Measurements from ENCODE around the gene CPAMD8.
"Not testable (repeated sequence)": the region's sequence is repeated elsewhere in the genome, so short reads cannot be mapped to it uniquely, and the experiment has no call there.

Gene CPAMD8

DNA sequence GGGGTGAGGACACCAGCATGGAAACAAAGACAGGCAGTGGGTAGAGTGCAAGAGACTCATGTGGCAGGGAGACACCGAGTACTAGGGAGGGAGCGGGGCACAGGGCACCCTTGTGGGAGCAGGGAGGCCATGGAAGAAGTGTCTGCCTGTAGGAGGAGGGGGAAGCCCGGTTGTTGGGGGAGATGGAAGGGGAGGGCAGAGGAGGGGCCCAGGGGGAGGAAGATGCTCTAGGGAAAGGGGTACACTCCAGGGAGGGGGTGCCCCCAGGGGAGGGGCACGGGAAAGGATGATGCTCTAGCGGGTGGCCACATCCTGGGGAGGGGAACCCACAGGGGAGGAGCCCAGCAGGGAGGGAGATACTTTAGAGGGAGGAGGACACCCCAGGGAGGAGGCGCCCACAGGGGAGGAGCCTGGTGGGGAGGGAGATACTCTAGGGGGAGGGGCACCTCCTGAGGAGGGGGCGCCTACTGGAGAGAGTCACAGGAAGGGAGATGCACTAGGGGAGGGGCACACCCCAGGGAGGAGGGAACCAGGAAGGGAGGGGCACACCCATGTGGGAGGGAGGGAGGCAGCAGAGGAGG, 24.9 kb downstream of the CPAMD8 start:
- DNase-seq (ENCODE audit: low spot score): no peak

GRCh38 chr19:16998635-16999194, 27.9 kb downstream of the CPAMD8 start:
- no peak for DNase-seq (ENCODE audit: low spot score)

GRCh38 chr19:16996838-16997490, 29.6 kb downstream of the CPAMD8 start:
- DNase-seq (ENCODE audit: low spot score): not testable (repeated sequence)

- no peak for DNase-seq (ENCODE audit: low spot score)
Observed at GRCh38 chr19:16988661-16989060, 37.9 kb downstream of the CPAMD8 start.

- DNase-seq (ENCODE audit: low spot score): no peak
Observed at GRCh38 chr19:16985403-16985802, 41.2 kb downstream of the CPAMD8 start.

DNA sequence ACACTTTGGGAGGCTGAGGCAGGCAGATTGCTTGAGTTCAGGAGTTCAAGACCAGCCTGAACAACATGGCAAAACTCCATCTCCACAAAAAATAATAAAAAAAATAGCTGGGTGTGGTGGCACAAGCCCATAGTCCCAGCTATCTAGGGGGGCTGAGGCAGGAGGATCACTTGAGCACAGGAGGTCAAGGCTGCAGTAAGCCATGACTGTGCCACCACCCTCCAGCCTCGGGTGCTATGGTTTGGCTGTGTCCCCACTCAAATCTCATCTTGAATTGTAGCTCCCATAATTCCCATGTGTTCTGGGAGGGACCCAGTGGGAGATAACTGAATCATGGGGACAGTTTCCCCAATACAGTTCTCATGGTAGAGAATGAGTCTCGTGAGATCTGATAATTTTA, 44.0 kb downstream of the CPAMD8 start:
- DNase-seq (ENCODE audit: low spot score): not testable (repeated sequence)

GRCh38 chr19:16978839-16979802, 47.5 kb downstream of the CPAMD8 start:
- no peak for DNase-seq (ENCODE audit: low spot score)

DNA sequence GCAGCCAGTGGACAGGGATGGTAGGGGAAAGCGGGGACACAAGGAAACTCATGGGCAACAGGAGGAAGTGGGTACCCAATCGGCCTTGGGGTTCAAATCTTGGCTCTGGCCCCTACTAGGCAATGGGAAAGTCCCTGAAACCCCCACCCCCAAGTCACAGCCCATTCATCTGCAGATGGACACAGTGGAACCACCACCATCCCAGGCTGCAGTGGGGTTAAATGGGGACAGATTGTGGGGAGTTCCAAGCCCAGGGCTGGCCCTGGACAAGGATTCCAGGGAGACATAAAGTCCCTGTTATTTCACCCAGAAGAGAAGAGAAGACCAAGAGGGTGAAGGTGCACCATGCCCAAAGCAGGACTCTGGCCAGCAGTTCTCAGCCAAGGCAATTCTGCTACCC, 48.5 kb downstream of the CPAMD8 start:
- DNase-seq (ENCODE audit: low spot score): no peak

DNA sequence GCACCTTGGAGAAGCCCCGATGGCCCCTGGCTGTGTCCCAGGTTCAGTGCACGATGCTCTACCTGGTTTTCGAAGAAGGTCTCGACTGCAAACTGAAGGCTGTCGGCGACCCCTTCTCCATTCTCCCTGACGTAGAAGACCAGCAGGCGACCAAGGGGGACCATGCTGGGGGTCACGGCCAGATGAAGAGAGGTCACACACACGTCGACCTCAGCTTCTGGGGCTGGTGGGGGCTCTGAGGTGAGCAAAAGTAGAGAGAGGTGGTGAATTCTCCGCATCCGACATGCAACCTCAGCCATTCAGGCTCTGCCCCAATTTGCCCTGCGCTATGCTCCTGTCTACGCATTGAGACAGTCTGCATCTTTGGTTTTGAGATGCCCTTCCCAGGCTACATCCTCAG, 49.3 kb downstream of the CPAMD8 start:
- DNase-seq (ENCODE audit: low spot score): no peak

DNA sequence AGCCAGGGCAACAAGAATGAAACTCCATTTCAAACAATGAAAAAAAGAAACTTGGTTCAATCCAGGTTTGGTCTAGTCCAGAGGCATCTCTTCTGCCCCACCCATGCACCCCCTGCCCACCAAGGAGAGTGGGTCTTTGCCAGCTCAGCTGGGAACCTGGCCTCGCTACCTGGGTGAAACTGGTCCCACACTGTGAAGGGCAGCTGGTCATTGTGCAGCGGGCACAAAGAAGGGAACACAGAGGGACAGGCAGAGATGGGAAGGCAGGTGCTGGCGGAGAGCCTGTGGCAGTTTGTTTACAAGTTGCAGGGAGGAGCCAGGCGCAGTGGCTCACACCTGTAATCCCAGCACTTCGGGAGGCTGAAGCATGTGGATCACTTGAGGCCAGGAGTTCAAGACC, 50.2 kb downstream of the CPAMD8 start:
- no peak for DNase-seq (ENCODE audit: low spot score)

DNA sequence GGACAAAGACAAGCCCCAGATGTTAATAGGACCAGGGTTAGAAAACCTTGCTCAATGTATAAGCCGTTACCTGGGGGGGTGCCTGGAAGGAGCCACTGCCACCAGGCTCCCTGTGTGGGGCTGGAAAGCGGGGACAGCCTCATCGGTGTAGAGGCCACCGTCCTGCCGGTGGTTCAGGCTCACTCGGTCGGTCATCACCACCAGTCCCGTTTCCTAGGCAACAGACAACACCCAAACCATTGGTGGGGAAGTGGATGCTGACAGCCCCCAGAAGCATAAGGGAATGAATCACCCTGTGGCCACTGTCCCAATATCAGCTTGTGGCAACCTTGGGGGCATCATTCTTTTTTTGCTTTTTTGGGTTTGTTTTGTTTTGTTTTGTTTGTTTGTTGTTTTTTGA, 55.8 kb downstream of the CPAMD8 start:
- DNase-seq (ENCODE audit: low spot score): no peak

DNA sequence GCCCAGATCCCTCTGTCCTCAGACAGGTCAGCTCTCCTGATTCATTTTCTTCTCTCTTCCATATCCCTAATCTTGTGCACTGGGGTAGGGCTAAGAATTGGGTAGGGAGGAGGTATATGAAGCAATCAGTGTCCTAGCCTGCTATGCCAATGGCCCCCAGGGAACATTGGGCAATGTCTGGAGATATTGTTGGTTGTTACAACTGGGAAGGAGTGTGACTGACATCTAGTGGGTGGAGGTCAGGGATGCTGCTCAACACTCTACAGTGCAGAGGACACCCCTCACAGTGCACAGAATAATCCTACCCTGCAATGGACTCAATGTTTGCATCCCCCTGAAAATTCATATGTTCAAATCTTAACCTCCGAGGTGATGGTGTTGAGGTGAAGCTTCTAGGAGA, 57.5 kb downstream of the CPAMD8 start:
- DNase-seq (ENCODE audit: low spot score): no peak

DNA sequence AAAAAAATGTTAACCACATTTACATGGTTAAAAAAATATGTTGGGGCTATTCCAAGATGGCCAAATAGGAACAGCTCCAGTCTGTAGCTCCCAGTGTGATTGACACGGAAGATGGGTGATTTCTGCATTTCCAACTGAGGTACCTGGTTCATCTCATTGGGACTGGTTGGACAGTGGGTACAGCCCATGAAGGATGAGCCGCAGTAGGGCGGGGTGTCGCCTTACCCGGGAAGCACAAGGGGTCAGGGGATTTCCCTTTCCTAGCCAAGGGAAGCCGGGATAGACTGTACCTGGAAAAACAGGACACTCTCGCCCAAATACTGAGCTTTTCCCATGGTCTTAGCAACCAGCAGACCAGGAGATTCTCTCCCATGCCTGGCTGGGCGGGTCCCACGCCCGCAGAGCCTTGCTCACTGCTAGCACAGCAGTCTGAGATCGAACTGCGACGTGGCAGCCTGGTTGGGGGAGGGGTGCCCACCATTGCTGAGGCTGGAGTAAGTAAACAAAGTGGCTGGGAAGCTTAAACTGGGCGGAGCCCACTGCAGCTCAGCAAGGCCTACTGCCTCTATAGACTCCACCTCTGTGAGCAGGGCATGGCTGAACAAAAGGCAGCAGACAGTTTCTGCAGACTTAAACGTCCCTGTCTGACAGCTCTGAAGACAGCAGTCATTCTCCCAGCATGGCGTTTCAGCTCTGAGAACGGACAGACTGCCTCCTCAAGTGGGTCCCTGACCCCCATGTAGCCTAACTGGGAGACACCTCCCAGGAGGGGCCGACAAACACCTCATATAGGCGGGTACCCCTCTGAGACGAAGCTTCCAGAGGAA, 65.4 kb downstream of the CPAMD8 start:
- DNase-seq (ENCODE audit: low spot score): not testable (repeated sequence)

- DNase-seq (ENCODE audit: low spot score): not testable (repeated sequence)
Observed at GRCh38 chr19:16958277-16958676, 68.3 kb downstream of the CPAMD8 start.

DNA sequence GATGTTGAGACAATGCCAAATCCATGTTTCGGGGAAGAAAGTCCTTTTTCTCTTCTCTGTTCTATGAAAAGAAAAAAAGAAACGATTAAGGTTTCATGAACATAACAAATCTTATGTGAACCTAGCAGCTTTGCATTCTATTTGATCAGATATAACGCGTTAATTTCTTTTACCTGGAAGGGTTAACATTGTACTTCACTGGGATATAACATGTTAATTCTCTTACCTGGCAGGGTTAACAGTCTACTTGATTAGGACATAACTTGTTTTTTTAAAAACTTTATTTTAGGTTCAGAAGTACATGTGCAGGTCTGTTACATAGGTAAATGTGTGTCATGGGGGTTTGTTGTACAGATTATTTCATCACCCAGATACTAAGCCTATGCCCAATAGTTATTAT, 68.8 kb downstream of the CPAMD8 start:
- DNase-seq (ENCODE audit: low spot score): no peak

- DNase-seq (ENCODE audit: low spot score): no peak
Observed at GRCh38 chr19:16957151-16957701, 69.4 kb downstream of the CPAMD8 start.

DNA sequence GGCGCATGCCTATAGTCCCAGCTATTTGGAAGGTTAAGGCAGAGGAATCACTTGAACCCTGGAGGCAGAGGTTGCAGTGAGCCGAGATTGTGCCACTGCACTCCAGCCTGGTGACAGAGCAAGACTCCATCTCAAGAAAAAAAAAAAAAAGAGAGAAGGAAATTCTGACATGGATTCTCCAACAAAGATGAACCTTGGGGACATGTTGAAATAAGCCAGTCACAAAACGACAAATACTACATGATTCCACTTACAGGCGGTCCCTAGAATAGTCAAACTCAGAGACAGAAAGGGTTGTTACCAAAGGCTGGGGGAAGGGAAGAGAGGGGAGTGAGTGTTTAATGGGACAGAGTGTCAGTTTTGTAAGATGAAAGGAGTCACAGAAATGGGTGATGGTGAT, 71.4 kb downstream of the CPAMD8 start:
- no peak for DNase-seq (ENCODE audit: low spot score)

DNA sequence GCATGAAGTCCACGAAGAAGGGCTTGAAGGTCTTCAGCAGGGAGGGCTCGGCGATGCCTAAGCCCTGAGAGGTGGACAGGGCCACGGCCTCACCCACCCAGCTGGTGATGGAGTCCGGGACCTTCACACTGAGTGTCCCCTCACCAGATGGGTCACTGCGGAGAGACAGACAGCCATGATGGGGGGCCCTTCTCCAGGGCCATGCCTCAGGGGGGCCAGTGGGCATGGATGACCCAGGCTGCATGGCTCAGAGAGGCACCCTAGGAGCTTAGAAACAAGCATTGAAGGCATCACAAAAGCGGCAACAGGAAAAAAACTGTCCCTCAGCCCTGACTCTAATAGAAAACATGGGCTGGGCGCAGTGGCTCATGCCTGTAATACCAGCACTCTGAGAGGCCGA, 74.6 kb downstream of the CPAMD8 start:
- no peak for DNase-seq (ENCODE audit: low spot score)

DNA sequence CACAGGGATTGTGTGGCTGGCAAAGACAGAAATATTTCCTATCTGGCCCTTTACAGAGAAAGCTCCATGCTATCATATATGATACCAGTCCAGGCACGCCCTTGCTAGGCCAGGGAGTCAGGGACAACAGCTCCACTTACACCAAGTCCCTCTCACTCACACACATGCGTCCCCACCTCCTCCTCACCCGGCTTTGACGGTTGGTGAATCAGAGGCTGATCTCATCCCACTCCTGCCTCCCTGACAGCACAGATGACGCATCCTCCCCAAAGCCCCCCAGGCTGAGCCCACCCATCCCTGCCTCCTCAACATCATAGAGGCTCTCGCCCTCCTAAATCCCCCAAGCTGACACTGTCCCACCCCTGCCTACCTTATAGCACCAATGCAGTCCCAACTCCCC, 75.1 kb downstream of the CPAMD8 start:
- DNase-seq (ENCODE audit: low spot score): no peak

DNA sequence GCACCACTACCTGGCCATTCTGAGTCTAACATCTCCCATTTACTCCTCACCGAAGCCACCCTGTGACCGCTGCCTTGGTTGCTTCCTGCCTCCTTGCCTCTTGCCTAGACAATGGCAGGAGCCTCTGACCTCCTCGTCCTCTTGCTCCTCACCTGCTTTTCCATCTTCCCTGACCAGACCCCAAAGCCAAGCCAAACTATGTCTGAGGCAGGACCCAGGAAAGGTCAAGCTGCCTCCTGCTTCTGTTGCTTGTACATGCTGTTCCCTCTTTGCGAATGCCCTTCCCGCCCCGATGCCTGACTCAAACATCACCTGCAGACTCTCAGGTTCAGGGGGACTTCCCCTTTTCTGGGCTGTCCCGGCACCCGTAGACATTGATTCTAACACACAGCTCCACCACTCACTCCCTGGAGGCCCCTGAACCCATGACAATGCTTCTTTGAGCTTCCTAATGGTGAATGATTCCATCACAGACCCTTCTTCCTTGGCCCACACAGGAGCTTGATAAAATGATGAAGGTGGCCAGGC, 77.0 kb downstream of the CPAMD8 start:
- no peak for DNase-seq (ENCODE audit: low spot score)

Measured in hematopoietic multipotent progenitor cell treated with erythropoietin and hydrocortisone succinate and interleukin-3 and kit ligand, for 17 days (in vitro differentiated cells).